GM12878 (cell line): ENCODE measurements around the gene LRBA. TPM values are rescaled to one million over a fixed set of nuclear protein-coding genes. Genes with fewer than 3 reads are reported as not detected.

Experiments used
- ATAC-seq: fragments of 200-7000 bp; cut with Tn5 transposase; 3 replicates; pipeline ENCODE4 v1.9.1; 2020; ENCODE audit warnings: mild to moderate bottlenecking, moderate library complexity
- BruUV-seq: library from RNA; stranded (reverse); fragments of 400-500 nt; replicated peaks from 2 replicates; lab custom pipeline; 2021; lab: Mats Ljungman, UMichigan
- CTCF ChIA-PET: fragments of 300-600 bp; sonication (Branson Sonifier 250); formaldehyde crosslinking; extraction: SDS; loops from one replicate; lab custom pipeline; 2021; ENCODE audit warnings: inconsistent platforms; lab: Yijun Ruan, JAX
- POLR2A ChIA-PET: fragments of 350-600 bp; formaldehyde crosslinking; extraction: SDS; loops from one replicate; lab custom pipeline; 2021; ENCODE audit warnings: inconsistent platforms; lab: Charles Lee
- RAD21 ChIA-PET: fragments of 300-600 bp; sonication (Branson Sonifier 250); formaldehyde crosslinking; loops from one replicate; lab custom pipeline; 2023; ENCODE audit warnings: antibody characterized with exemption; ENCODE audit not compliant: unreplicated experiment; lab: Charles Lee
- SMC1A ChIA-PET: fragments of 300-600 bp; sonication (Branson Sonifier 250); formaldehyde crosslinking; loops from one replicate; lab custom pipeline; 2023; ENCODE audit not compliant: unreplicated experiment, uncharacterized antibody; lab: Charles Lee
- DNase-seq: peaks from one replicate; pipeline ENCODE4 v3.0.0-alpha.2; 2011; ENCODE audit warnings: low read depth, low spot score
- FAIRE-seq: peaks from 3 replicates; lab custom pipeline; 2011; peaks lifted over from hg19 to GRCh38; lab: Jason Lieb, UNC
- H2AFZ ChIP-seq: 2 replicates; pipeline ENCODE4 v1.6.0; 2011; ENCODE audit warnings: low read depth, low read length, control low read depth; ENCODE audit not compliant: control insufficient read depth
- H3K27ac ChIP-seq: 2 replicates; pipeline ENCODE4 v1.5.1; 2011; ENCODE audit warnings: control low read depth; ENCODE audit not compliant: control insufficient read depth, insufficient read depth
- H3K27me3 ChIP-seq, 2 experiments: replicated peaks in 1 of 2; 2 replicates each; pipeline versions ENCODE4 v1.6.0 to v1.6.1; 2011; ENCODE audit warnings: low read length in 1 of 2; ENCODE audit not compliant: control insufficient read depth in 2 of 2, insufficient read depth in 2 of 2
- H3K36me3 ChIP-seq, 2 experiments: 2 replicates each; pipeline ENCODE4 v1.5.1; 2011; ENCODE audit warnings: low read length in 1 of 2; ENCODE audit not compliant: control insufficient read depth in 2 of 2, insufficient read depth in 2 of 2
- H3K4me1 ChIP-seq: 2 replicates; pipeline ENCODE4 v1.6.1; 2011; ENCODE audit warnings: mild to moderate bottlenecking, low read length, moderate library complexity, mixed read lengths; ENCODE audit not compliant: control insufficient read depth, insufficient read depth
- H3K4me2 ChIP-seq: 2 replicates; pipeline ENCODE4 v1.6.0; 2011; ENCODE audit warnings: control low read depth; ENCODE audit not compliant: control insufficient read depth, insufficient read depth
- H3K4me3 ChIP-seq: fragments of 200-600 bp; sonication (generic); 2 replicates; pipeline ENCODE4 v1.5.1; 2016
- H3K79me2 ChIP-seq: 2 replicates; pipeline ENCODE4 v1.6.0; 2011; ENCODE audit warnings: low read length; ENCODE audit not compliant: control insufficient read depth, insufficient read depth
- H3K9ac ChIP-seq: 2 replicates; pipeline ENCODE4 v1.8.0; 2011; ENCODE audit warnings: low read length, control low read depth, mixed read lengths; ENCODE audit not compliant: control insufficient read depth, insufficient read depth
- H3K9me3 ChIP-seq: replicated peaks from 3 replicates; pipeline ENCODE4 v1.5.1; 2011; ENCODE audit warnings: mild to moderate bottlenecking, low read length; ENCODE audit not compliant: control insufficient read depth, insufficient read depth
- H4K20me1 ChIP-seq: 2 replicates; pipeline ENCODE4 v1.6.0; 2011; ENCODE audit not compliant: control insufficient read depth, insufficient read depth
- ASH2L ChIP-seq: fragments of 300-600, 200-600 bp; sonication (generic); IDR thresholded peaks from 2 replicates; pipeline ENCODE4 v1.6.1; 2017; ENCODE audit warnings: low read depth, mild to moderate bottlenecking, borderline replicate concordance
- BCL11A ChIP-seq: IDR thresholded peaks from 2 replicates; pipeline ENCODE4 v1.6.1; 2011; ENCODE audit warnings: low read depth, low read length
- DPF2 ChIP-seq: fragments of 450-650 bp; IDR thresholded peaks from 2 replicates; pipeline ENCODE4 v1.6.1; 2017; ENCODE audit warnings: mild to moderate bottlenecking
- HDAC2 ChIP-seq: fragments of 200-600 bp; sonication (generic); IDR thresholded peaks from 2 replicates; pipeline ENCODE4 v1.6.1; 2017
- HDGF ChIP-seq: fragments of 450-650 bp; IDR thresholded peaks from 2 replicates; pipeline ENCODE4 v1.6.1; 2016; ENCODE audit warnings: antibody characterized with exemption
- JUND ChIP-seq: IDR thresholded peaks from 2 replicates; pipeline ENCODE4 v1.6.1; 2012; ENCODE audit warnings: low read depth, mild to moderate bottlenecking, low read length, improper control_type of control experiment, moderate library complexity
- NBN ChIP-seq: fragments of 450-650 bp; IDR thresholded peaks from 2 replicates; pipeline ENCODE4 v1.6.1; 2016
- NRF1 ChIP-seq: conservative IDR thresholded peaks from 2 replicates; pipeline ENCODE4 v1.6.1; 2011; ENCODE audit warnings: mild to moderate bottlenecking, low read depth, low read length, improper control_type of control experiment
- RAD21 ChIP-seq: IDR thresholded peaks from 2 replicates; pipeline ENCODE4 v1.6.1; 2011; ENCODE audit warnings: mild to moderate bottlenecking, low read depth, low read length, moderate library complexity; ENCODE audit not compliant: insufficient read depth
- SP1 ChIP-seq: IDR thresholded peaks from one replicate; pipeline ENCODE4 v1.6.1; 2011; ENCODE audit warnings: low read depth, low read length
- SREBF1 ChIP-seq: IDR thresholded peaks from 2 replicates; pipeline ENCODE4 v1.6.1; 2012; ENCODE audit warnings: mild to moderate bottlenecking, low read length
- SUPT20H ChIP-seq: IDR thresholded peaks from 2 replicates; pipeline ENCODE4 v1.6.1; 2011; ENCODE audit warnings: low read depth, mild to moderate bottlenecking, low read length, moderate library complexity, borderline replicate concordance; ENCODE audit not compliant: control insufficient read depth
- SUZ12 ChIP-seq: fragments of 200-600 bp; sonication (generic); IDR thresholded peaks from one replicate; pipeline ENCODE4 v1.6.1; 2018; ENCODE audit warnings: antibody characterized with exemption, mild to moderate bottlenecking; ENCODE audit not compliant: unreplicated experiment
- YY1 ChIP-seq: IDR thresholded peaks from 2 replicates; pipeline ENCODE4 v1.6.1; 2011; ENCODE audit warnings: low read depth, mild to moderate bottlenecking, low read length
- in situ Hi-C: fragments of 300-500 bp; cut with MboI; formaldehyde crosslinking; loops from 9 replicates; pipeline ENCODE4 v1.14.3; 2018; ENCODE audit warnings: mixed read lengths
- intact Hi-C: fragments of 100-400 bp; cut with micrococcal nuclease; formaldehyde crosslinking; loops from one replicate; pipeline ENCODE4 v1.14.2; 2022; ENCODE audit not compliant: unreplicated experiment
- polyA plus RNA-seq, 11 experiments: library from polyadenylated mRNA; depleted of rRNA in 4 of 11; unstranded in 6 of 11; stranded (reverse) in 5 of 11; fragments of >200 nt; fragmentation: Nextera tagmentation in 4 of 11; fragmentation: Illumina TruSeq in 1 of 11; extraction: Ambion mirVana in 4 of 11; extraction: Trizol in 1 of 11; gene quantifications; 1 replicate in 1 of 11; 2 replicates in 10 of 11; pipeline versions ENCODE4 v1.2.1 to v1.2.3, GENCODE V29; 2011 to 2016; ENCODE audit warnings: inconsistent platforms in 2 of 11, missing spikeins in 2 of 11, low read depth in 1 of 11
- total RNA-seq, 4 experiments: library from RNA; depleted of rRNA in 3 of 4; stranded (reverse); fragments of >200 nt in 3 of 4; fragmentation: Illumina TruSeq in 1 of 4; extraction: Trizol in 1 of 4; gene quantifications; 2 replicates each; pipeline versions ENCODE4 v1.2.1 to v1.2.3, GENCODE V29; 2013 to 2021
- TF ChIP-seq, protein P1 (sequence below): fragments of 150-350 bp; IDR thresholded peaks from 2 replicates; pipeline ENCODE4 v1.6.1; 2016; ENCODE audit warnings: low read depth, low read length

The LRBA gene
- total and polyA plus RNA-seq, 10 of the 15 experiments (the other 5 are each of a cell fraction or from before 2014, with no cell fraction given): 20.3 to 93.4 (median 55.0) TPM

DNA sequence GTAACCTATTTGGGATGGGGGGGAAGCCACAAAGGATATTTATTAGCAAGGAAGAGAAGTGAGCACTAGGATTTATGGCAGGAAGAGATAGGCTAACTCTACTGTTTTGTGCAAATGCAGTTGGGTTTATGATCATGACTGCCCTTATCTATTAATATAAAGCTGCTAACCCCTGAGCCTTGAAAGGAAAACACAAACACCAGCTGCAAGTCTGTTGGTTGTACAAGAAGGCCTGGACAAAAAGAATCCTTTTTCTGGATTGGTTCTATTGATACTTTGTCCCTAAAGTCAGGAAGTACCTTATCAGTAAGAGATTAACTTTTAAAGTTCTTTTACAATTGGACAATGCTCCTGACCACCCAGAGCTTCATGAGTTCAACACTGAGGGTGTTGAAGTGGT lies 188.8 kb downstream of the LRBA start:
- FAIRE-seq (no peak), ATAC-seq (no peak), DNase-seq (no peak)
- in situ Hi-C loops: no loop called here
- ChIA-PET CTCF (no interaction called here), SMC1A (interaction anchor here (1.3 to 1.5 kb wide), 2 partner anchors 40 to 525 kb away, joined by 4 to 8 read pairs; no protein-coding TSS in a partner anchor), RAD21 (interaction anchor here (0.8 to 1.0 kb wide), 2 partner anchors 41 to 584 kb away, joined by 3 to 4 read pairs; no protein-coding TSS in a partner anchor), POLR2A (interaction anchor here (1.3 kb wide), 1 partner anchor 33 kb away, joined by 3 read pairs; no protein-coding TSS in a partner anchor)
- no peaks in the 10 kb centered on the region; the same call in 2 of the 3 replicates for H3K9me3 ChIP-seq
- peaks cover 6% of the 10 kb centered on the region for H3K4me1 ChIP-seq
- no peak overlapping the region for H3K27ac ChIP-seq
- BruUV-seq: no TSS peak
- no peaks in the 10 kb centered on the region for H3K36me3 ChIP-seq
- intact Hi-C loops: no loop called here
- TF ChIP-seq SP1 (no peak), ASH2L (no peak), HDGF (no peak), HDAC2 (no peak), SUZ12 (no peak), YY1 (no peak), DPF2 (no peak), SUPT20H (no peak), BCL11A (no peak), NBN (no peak), JUND (no peak), NRF1 (no peak), SREBF1 (no peak), RAD21 (no peak)
- TF ChIP-seq, protein P1, sequence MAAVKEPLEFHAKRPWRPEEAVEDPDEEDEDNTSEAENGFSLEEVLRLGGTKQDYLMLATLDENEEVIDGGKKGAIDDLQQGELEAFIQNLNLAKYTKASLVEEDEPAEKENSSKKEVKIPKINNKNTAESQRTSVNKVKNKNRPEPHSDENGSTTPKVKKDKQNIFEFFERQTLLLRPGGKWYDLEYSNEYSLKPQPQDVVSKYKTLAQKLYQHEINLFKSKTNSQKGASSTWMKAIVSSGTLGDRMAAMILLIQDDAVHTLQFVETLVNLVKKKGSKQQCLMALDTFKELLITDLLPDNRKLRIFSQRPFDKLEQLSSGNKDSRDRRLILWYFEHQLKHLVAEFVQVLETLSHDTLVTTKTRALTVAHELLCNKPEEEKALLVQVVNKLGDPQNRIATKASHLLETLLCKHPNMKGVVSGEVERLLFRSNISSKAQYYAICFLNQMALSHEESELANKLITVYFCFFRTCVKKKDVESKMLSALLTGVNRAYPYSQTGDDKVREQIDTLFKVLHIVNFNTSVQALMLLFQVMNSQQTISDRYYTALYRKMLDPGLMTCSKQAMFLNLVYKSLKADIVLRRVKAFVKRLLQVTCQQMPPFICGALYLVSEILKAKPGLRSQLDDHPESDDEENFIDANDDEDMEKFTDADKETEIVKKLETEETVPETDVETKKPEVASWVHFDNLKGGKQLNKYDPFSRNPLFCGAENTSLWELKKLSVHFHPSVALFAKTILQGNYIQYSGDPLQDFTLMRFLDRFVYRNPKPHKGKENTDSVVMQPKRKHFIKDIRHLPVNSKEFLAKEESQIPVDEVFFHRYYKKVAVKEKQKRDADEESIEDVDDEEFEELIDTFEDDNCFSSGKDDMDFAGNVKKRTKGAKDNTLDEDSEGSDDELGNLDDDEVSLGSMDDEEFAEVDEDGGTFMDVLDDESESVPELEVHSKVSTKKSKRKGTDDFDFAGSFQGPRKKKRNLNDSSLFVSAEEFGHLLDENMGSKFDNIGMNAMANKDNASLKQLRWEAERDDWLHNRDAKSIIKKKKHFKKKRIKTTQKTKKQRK: no peak
- H3K4me3 ChIP-seq: no peak overlapping the region
- H3K9ac ChIP-seq: no peak overlapping the region
- H3K4me2 ChIP-seq: no peak overlapping the region
- no peaks in the 10 kb centered on the region for H3K79me2 ChIP-seq
- H2AFZ ChIP-seq: no peak overlapping the region
- no peaks in the 10 kb centered on the region for H4K20me1 ChIP-seq
- H3K27me3 ChIP-seq: no peaks in the 10 kb centered on the region
